ENCODE measurements around the gene FN3K. TPM values are rescaled to one million over a fixed set of nuclear protein-coding genes. Genes with fewer than 3 reads are reported as not detected.
A peak's percentile ranks its signal among the peaks of the same experiment; 100 is the strongest.

The FN3K gene
- total and polyA plus RNA-seq, 2 of the 8 experiments (the other 6 are each of a cell fraction or from before 2014, with no cell fraction given) = 0.88 to 14.2 TPM

DNA sequence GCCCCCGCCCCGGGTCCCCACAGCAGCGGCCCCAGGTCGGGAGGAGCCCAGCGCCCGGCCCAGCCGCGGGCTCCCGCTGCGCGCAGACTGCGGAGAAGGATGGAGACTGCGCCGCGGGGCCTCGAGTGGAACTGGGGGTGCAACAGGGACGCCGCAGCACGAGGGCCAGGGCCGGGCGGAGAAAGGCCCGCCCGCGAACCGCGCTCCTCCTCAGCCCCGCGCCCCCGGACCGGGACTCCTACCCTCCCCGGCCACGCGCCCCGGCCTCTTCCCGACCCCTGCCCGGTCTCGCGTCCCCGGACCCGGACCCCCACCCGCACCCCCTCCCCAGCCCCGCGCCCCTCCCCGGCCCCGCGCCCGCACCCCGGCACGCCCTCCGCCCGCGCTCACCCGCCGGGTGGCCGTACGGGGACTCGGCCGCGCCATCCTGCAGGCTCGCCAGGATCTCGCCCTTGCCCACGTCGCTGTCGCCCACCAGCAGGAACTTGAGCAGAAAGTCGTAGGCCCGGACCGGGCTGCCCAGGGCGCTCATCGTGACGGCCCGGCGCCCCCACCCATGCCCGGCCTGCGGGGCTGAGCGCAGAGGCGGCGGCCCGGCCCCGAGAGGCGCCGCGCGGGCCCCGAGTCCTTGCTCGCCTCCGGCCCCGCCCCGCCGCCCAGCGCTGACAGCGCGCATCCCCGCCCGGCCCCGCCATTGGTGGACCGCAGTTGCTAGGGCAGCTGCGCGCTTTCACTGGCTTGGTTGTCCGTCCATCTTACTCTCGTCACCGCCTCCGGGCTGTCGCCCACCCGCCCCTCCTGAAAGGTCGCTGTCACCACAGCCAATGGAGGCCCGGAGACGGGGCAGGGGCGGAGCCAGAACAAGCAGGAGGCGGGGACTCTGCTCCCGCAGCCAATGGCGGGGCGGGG lies 37.1 kb upstream of the FN3K start, which contains the start of gene RAB40B (continued):
- TF ChIP-seq CREB1 (IDR thresholded peaks at IDR 0.05) = peak; percentile 83
- peak; percentile 73; the same call in 1 of the 2 replicates for TF ChIP-seq RFX5 (IDR thresholded peaks at IDR 0.05; ENCODE audit: borderline replicate concordance, low read depth, low read length)
- TF ChIP-seq SP1 (IDR thresholded peaks at IDR 0.05; ENCODE audit: low read depth, low read length) = peak; percentile 95
- TF ChIP-seq CHD2 (IDR thresholded peaks at IDR 0.05; ENCODE audit: low read length) = peak; percentile 85

All from H1 (cell line).